ENCODE measurements around the gene ZNF536.

DNA sequence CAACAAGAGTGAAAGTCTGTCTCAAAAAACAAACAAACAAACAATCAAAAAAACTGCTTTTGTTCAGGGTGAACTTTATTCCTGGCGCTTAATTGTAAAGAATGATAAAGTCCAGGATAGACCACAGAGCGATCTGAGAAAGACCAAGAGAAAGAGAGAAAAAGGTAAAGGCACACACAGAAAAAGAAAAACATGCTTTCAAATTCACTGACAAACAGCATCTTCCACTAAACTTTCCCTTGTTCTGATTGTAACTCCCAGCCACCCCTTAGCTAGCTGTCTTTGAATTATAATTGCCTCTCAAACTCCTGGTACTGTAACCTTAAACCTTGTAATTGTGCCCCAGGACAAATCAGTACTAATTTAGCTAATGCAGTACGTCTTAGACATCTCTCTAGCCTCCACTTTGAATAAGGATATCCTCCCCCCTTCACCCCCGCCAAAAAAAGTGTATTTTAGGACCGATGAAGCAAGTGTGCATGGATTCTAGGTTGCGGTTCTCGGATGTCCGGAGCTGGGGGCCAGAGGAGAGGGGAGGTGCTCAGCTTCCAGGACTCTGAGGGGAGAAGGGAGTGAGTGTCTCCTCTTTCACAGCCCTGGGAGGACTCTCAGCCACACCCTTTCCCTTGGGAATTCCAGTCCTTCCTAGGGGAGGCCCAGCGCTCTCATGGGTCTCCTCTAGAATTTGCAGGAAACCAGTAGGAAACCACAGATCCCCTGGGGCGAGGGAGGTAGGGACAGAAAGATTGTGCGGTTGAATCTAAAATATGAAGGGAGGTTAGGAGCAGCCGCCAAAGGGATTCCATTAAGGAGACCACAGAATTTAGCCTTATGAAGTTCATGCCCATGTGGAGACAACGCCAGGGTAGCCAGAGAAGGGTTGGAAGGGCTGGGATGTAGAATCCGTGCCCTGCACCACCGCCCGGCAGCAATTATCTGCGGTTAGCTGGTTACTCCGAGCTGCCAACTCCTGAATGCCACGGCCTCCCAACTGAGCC is 19.7 kb downstream of the ZNF536 start:
- TF ChIP-seq, protein P1, sequence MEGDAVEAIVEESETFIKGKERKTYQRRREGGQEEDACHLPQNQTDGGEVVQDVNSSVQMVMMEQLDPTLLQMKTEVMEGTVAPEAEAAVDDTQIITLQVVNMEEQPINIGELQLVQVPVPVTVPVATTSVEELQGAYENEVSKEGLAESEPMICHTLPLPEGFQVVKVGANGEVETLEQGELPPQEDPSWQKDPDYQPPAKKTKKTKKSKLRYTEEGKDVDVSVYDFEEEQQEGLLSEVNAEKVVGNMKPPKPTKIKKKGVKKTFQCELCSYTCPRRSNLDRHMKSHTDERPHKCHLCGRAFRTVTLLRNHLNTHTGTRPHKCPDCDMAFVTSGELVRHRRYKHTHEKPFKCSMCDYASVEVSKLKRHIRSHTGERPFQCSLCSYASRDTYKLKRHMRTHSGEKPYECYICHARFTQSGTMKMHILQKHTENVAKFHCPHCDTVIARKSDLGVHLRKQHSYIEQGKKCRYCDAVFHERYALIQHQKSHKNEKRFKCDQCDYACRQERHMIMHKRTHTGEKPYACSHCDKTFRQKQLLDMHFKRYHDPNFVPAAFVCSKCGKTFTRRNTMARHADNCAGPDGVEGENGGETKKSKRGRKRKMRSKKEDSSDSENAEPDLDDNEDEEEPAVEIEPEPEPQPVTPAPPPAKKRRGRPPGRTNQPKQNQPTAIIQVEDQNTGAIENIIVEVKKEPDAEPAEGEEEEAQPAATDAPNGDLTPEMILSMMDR (IDR thresholded peaks at IDR 0.05) = no peak
- TF ChIP-seq POLR2A (IDR thresholded peaks at IDR 0.05) = no peak
